HEK293T (cell line): Measurements from ENCODE around the gene THAP4.
"Not testable (repeated sequence)": the region's sequence is repeated elsewhere in the genome, so short reads cannot be mapped to it uniquely, and the experiment has no call there.

ENCODE experiments used
- CTCF ChIA-PET: fragments of 350-600 bp; formaldehyde crosslinking; extraction: SDS; loops from one replicate; lab custom pipeline; 2021; ENCODE audit warnings: antibody characterized with exemption, inconsistent platforms; lab: Yijun Ruan, JAX
- POLR2A ChIA-PET: fragments of 350-600 bp; formaldehyde crosslinking; extraction: SDS; loops from one replicate; lab custom pipeline; 2020; ENCODE audit warnings: antibody characterized with exemption, inconsistent platforms; lab: Yijun Ruan, JAX
- DNase-seq: peaks from one replicate; pipeline ENCODE4 v3.0.0; 2012; ENCODE audit warnings: mixed read lengths; ENCODE audit errors: extremely low spot score
- ARNT ChIP-seq: fragments of 450-650 bp; IDR thresholded peaks from 2 replicates; pipeline ENCODE4 v1.6.1; 2017; ENCODE audit warnings: mild to moderate bottlenecking
- BHLHE40 ChIP-seq: fragments of 450-650 bp; IDR thresholded peaks from 2 replicates; pipeline ENCODE4 v1.6.1; 2016; ENCODE audit warnings: mild to moderate bottlenecking, moderate library complexity, borderline replicate concordance
- CTBP1 ChIP-seq: fragments of 450-650 bp; IDR thresholded peaks from 2 replicates; pipeline ENCODE4 v1.6.1; 2016; ENCODE audit warnings: borderline replicate concordance
- ELF4 ChIP-seq: fragments of 450-650 bp; IDR thresholded peaks from 2 replicates; pipeline ENCODE4 v1.6.1; 2017; ENCODE audit warnings: antibody characterized with exemption
- FOXA1 ChIP-seq: fragments of 450-650 bp; IDR thresholded peaks from 2 replicates; pipeline ENCODE4 v1.6.1; 2016; ENCODE audit warnings: mild to moderate bottlenecking
- FOXK2 ChIP-seq: fragments of 450-650 bp; IDR thresholded peaks from 2 replicates; pipeline ENCODE4 v1.6.1; 2016; ENCODE audit warnings: mild to moderate bottlenecking
- FOXM1 ChIP-seq: fragments of 450-650 bp; IDR thresholded peaks from 2 replicates; pipeline ENCODE4 v1.6.1; 2017; ENCODE audit warnings: mild to moderate bottlenecking, borderline replicate concordance
- HDGF ChIP-seq: fragments of 450-650 bp; IDR thresholded peaks from 2 replicates; pipeline ENCODE4 v1.6.1; 2017; ENCODE audit warnings: antibody characterized with exemption, borderline replicate concordance
- L3MBTL2 ChIP-seq: fragments of 450-650 bp; conservative IDR thresholded peaks from 2 replicates; pipeline ENCODE4 v1.6.1; 2016; ENCODE audit warnings: mild to moderate bottlenecking
- LEF1 ChIP-seq: fragments of 450-650 bp; IDR thresholded peaks from 2 replicates; pipeline ENCODE4 v1.6.1; 2017; ENCODE audit warnings: mild to moderate bottlenecking, borderline replicate concordance
- NFRKB ChIP-seq: fragments of 450-650 bp; IDR thresholded peaks from 2 replicates; pipeline ENCODE4 v1.6.1; 2016; ENCODE audit warnings: mild to moderate bottlenecking, moderate library complexity
- SP1 ChIP-seq: fragments of 450-650 bp; IDR thresholded peaks from 2 replicates; pipeline ENCODE4 v1.6.1; 2017
- SUZ12 ChIP-seq: fragments of 450-650 bp; IDR thresholded peaks from 2 replicates; pipeline ENCODE4 v1.6.1; 2016; ENCODE audit warnings: mild to moderate bottlenecking
- TARDBP ChIP-seq: fragments of 450-650 bp; IDR thresholded peaks from 2 replicates; pipeline ENCODE4 v1.6.1; 2016
- ZNF384 ChIP-seq: fragments of 450-650 bp; IDR thresholded peaks from 2 replicates; pipeline ENCODE4 v1.6.1; 2016
- TF ChIP-seq, protein P1 (sequence below): fragments of 450-650 bp; IDR thresholded peaks from 2 replicates; pipeline ENCODE4 v1.6.1; 2016

Gene THAP4

DNA sequence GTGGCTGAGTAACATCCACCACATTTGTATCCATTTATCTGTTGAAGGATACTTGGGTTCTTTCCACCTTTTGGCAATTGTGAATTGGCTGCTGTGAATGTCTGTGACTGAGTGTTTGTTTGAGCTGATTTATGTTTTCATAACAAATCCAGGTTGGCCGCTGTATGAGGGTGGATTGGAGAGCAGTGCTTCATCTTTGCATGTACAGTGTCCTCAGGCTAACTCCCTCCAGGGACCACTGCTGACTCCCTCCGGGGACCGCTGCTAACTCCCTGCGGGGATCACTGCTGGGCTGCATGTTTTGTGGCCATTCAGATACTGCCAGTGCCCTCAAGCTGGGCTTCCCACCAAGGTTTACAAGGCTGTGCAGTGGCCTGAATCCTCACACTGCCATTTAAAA, 68.2 kb downstream of the THAP4 start:
- TF ChIP-seq LEF1 (no peak), FOXM1 (no peak), HDGF (no peak), ZNF384 (no peak), SUZ12 (no peak), L3MBTL2 (no peak)
- TF ChIP-seq, protein P1, sequence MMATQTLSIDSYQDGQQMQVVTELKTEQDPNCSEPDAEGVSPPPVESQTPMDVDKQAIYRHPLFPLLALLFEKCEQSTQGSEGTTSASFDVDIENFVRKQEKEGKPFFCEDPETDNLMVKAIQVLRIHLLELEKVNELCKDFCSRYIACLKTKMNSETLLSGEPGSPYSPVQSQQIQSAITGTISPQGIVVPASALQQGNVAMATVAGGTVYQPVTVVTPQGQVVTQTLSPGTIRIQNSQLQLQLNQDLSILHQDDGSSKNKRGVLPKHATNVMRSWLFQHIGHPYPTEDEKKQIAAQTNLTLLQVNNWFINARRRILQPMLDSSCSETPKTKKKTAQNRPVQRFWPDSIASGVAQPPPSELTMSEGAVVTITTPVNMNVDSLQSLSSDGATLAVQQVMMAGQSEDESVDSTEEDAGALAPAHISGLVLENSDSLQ: peak; percentile 67
- no peak for DNase-seq
- POLR2A ChIA-PET: no interaction called here
- CTCF ChIA-PET: no interaction called here

DNA sequence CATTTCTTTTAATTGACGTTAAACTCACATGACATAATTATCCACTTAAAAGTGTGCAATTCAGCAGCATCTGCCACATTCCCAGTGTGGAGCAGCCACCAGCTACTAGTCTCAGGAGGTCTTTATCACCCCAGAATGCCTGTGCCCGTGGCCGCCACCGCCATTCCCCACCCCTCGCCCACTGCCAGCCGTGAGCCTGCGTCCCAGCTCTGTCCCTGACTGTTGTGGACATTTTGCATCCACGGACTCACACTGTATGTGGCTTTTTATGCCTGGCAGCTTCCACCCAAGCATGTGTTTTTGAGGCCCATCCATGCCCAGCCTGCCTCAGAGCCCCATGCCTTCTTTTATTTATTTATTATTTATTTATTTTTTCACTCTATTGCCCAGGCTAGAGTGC, 69.2 kb downstream of the THAP4 start:
- no peak for DNase-seq
- ChIA-PET CTCF (no interaction called here), POLR2A (no interaction called here)
- no peak for TF ChIP-seq L3MBTL2
- TF ChIP-seq FOXA1: no peak
- TF ChIP-seq HDGF: no peak
- no peak for TF ChIP-seq ELF4
- no peak for TF ChIP-seq ARNT
- no peak for TF ChIP-seq NFRKB

DNA sequence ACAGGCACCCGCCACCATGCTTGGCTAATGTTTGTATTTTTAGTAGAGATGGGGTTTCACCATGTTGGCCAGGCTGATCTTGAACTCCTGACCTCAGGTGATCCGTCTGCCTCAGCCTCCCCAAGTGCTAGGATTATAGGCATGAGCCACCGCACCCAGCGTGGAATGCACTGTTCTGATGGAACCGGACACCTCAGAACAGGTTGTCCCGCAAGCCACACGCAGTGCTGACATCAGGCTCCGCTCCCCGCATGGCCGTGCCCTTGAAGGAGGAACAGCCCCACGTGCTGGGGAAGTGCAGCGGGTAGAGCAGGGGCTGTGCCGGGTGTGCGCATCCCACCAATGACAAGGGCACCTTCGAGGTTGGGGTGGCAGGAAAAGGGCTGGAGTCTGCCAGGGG, 69.7 kb downstream of the THAP4 start:
- DNase-seq, POLR2A ChIA-PET, CTCF ChIA-PET: not testable (repeated sequence)

DNA sequence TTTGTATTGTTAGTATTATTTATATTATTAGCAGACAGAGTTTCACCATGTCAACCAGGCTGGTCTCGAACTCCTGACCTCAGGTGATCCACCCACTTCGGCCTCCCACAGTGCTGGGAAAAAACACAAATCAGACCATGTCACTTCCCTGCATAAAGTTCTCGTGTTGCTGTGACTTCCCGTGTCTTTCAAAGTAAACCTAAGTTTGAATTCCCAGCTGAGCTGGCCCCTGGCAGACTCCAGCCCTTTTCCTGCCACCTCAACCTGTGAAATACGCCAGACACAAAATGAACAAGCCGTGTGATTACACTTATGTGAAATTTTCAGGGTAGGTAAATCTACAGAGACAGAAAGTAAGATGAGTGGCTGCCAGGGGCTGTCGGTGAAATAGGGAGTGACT, 70.5 kb downstream of the THAP4 start:
- DNase-seq: no peak
- ChIA-PET POLR2A (no interaction called here), CTCF (no interaction called here)
- TF ChIP-seq, protein P1: no peak
- TF ChIP-seq ELF4 (no peak), BHLHE40 (no peak), L3MBTL2 (no peak), CTBP1 (no peak), FOXM1 (no peak), HDGF (no peak), LEF1 (no peak), NFRKB (no peak), ZNF384 (no peak), SUZ12 (no peak), SP1 (no peak), FOXK2 (no peak), TARDBP (no peak), ARNT (no peak), FOXA1 (no peak)

DNA sequence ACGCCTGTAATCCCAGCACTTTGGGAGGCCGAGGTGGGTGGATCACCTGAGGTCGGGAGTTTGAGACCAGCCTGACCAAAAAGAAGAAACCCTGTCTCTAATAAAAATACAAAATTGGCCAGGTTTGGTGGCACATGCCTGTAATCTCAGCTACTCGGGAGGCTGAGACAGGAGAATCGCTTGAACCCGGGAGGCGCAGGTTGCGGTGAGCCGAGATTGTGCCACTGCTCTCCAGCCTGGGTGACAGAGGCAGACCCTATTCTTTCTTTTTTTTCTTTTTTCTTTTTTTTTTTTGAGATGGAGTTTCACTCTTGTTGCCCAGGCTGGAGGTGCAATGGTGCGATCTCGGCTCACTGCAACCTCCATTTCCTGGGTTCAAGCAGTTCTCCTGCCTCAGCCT, 70.9 kb downstream of the THAP4 start:
- CTCF ChIA-PET, POLR2A ChIA-PET, DNase-seq: not testable (repeated sequence)

DNA sequence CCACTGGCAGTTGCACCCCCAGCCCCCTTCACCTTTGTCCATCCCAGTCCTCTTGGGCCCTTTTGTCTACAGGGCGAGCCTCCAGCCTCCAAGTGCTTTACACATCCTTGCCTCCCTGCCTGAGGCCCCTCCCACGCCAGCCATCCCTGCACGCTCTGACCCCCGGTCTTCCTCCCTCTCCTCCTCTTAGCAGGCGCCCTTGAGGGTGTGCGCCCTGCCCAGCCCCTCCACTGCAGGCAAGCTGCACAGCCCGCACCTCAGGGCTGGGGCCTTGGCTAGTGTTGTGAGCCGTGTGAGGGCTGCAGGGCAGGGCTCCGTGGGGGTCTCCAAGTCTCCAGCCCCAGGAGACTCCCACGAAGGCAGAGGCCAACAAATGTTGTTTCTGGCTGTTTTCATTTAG, 71.5 kb downstream of the THAP4 start:
- POLR2A ChIA-PET: no interaction called here
- TF ChIP-seq HDGF: 0 out of 2 replicates have a peak, but pooled peaks have one; percentile 52
- TF ChIP-seq ZNF384: no peak
- DNase-seq: no peak
- CTCF ChIA-PET: no interaction called here

DNA sequence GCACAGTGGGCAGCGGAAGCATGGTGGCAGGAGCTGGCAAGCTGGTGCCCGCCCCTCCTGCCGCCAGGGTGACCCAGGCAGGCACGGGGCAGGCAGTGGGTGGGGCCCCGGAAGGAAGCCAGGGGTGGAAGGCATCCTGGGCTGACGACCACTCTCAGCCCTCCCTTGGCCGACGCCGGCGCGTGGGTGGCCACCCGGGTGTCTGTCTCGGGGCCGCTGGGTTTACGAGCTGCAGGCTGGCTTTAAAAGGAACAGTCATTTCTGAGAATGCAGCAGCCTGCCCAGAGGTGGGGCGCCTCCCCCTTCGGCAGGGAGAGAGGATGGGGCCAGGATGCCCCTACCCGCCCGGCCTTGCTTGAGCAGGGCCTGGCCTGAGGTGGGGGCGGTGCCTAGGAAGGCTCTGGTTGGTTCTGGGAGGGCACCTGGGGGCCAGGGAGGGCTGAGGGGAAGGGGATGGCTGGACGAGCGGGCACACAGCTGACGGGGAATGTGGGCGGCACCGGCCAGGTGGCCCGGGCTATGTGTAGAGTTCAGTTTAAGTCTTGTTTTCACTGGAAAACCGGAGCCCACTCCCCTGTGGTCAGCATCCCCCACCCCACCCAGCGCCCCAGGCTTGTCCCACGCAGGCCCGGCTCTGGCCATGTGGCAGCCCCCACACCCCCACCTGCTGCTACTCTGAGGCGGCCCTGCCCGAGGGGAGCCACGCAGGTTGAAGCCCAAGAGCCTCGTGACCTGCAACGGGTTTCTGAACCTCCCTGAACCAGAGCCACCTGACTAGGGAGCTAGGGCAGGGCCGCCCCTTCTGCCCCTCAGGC, 72.2 kb downstream of the THAP4 start:
- POLR2A ChIA-PET: no interaction called here
- CTCF ChIA-PET: no interaction called here
- TF ChIP-seq FOXM1 (no peak), SUZ12 (no peak), FOXK2 (no peak), L3MBTL2 (no peak), ARNT (no peak), HDGF (no peak), FOXA1 (no peak), CTBP1 (no peak), NFRKB (no peak), ELF4 (no peak), TARDBP (no peak), ZNF384 (no peak), SP1 (no peak)
- TF ChIP-seq, protein P1: no peak
- no peak for DNase-seq
